HG03521 (cell line): ENCODE data around the gene SAPCD2.

Source experiments
- ATAC-seq: cut with Tn5 transposase; IDR thresholded peaks from one replicate; pipeline ENCODE4 v1.9.1; 2021; ENCODE audit warnings: mild to moderate bottlenecking, moderate library complexity; ENCODE audit not compliant: unreplicated experiment

Gene SAPCD2

DNA sequence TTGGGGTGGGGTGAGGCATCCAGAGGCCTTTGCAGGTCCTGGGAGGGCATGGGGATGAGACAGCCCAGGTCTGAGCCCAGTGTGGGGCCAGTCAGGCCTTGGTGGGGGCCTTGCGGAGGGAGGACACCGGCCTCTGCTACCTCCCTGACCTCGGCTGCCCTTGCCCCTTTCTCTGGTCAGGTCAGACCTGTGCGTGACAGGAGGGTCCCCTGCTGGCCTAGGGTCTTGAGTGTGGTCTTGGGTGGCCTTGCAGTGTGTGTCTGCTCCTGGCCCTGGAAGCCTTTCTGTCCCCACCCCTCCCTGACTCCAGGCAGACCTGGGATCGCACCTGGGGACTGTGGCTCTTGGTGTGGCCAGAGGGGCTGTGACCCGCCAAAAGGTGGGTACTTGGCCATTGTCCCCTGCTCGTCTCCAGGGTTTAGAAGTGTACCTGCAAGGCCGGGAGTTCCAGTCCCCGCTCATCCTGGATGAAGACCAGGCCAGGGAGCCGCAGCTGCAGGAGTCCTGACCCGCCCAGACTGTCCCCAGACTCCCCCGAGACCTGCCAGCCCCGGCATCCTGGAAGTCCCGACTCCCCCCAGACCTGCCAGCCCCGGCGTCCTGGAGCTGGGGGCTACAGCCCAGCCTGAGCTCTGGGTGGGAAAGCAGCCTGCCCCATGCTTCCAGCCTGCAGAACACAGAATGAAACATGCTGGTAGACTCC, 12.0 kb upstream of the SAPCD2 start:
- no peak for ATAC-seq

GRCh38 chr9:137080260-137081122, 10.1 kb upstream of the SAPCD2 start:
- ATAC-seq: no peak

- ATAC-seq: no peak
These were observed 9.0 kb upstream of the SAPCD2 start for GRCh38 chr9:137079401-137079787.

DNA sequence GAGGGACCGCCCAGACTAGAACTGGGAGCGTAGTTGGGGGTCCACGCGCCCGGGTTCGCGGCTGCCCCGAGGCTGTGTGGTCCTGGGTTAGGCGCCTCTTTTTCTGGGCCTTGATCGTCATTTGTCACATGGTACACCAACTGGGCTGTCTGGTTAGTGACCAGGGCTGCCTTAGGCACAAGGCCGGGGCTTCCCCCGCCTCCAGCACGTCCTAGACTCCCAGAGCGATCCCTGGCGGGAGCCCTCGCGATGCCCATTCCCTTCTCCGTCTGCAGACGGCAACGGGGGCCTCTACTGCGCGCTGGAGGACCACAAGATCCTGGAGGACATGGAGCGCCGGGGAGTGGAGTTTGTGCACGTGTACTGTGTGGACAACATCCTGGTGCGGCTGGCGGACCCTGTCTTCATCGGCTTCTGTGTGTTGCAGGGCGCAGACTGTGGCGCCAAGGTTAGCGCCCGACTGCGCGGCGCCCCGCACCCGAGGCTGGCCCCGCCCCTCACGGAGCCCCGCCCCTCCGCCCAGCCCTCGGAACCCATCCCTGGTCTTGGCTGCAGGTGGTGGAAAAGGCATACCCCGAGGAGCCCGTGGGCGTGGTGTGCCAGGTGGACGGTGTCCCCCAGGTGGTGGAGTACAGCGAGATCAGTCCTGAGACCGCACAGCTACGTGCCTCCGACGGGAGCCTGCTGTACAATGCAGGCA, 8.5 kb upstream of the SAPCD2 start:
- ATAC-seq: no peak

GRCh38 chr9:137077758-137078693, 7.7 kb upstream of the SAPCD2 start:
- ATAC-seq: peak; percentile 5

DNA sequence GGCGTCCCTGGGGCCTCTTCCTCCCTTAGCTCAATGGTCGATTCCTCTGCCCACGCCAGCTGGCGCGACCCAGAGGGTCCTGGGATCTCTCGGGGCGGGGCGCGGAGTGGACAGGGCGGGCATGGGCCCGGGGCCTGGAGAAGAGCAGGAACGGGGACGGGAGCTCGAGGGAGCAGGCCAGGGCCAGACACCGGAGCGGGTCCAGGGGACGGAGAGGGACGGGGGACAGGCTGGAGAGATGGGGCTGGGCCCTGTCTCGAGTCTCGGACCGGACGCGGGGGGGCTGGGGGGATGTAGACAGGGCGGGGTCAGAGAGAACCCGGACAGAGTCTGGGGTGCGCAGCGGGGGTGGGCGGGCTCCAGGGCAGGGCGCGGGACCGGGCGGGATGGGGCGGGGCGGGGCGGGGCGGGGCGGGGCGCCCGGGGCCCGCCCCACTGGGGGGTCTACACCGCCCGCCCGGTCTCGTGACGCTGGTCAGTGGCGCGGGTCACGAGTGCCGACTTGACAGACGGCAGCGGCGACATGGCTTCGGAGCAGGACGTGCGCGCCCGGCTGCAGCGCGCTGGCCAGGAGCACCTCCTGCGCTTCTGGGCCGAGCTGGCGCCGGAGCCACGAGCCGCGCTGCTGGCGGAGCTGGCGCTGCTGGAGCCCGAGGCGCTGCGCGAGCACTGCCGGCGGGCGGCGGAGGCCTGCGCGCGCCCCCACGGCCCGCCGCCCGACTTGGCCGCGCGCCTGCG, 6.8 kb upstream of the SAPCD2 start, which contains the start of gene UAP1L1:
TSS of gene UAP1L1 (plus strand) at position 508 of the 738 bp plus-strand sequence. CDS start at position 524, 16 bp downstream.
- peak; percentile 62 for ATAC-seq

GRCh38 chr9:137076636-137077009, 6.3 kb upstream of the SAPCD2 start:
- no peak for ATAC-seq

DNA sequence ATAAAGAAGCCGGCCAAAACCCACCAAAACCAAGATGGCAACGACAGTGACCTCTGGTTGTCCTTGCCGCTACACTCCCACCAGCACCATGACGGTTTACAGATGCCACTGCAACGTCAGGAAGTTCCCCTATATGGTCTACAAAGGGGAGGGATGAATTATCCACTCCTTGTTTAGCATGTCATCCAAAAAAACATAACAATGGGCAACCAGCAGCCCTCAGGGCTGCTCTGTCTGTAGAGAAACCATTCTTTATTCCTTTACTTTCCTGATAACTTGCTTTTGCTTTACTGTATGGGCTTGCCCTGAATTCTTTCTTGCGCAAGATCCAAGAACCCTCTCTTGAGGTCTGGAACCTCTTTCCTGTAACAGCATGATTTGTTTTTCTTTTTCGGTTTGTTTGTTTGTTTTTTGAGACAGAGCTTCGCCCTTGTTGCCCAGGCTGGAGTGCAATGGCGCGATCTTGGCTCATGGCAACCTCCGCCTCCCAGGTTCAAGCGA, 5.0 kb upstream of the SAPCD2 start:
- ATAC-seq: no peak

DNA sequence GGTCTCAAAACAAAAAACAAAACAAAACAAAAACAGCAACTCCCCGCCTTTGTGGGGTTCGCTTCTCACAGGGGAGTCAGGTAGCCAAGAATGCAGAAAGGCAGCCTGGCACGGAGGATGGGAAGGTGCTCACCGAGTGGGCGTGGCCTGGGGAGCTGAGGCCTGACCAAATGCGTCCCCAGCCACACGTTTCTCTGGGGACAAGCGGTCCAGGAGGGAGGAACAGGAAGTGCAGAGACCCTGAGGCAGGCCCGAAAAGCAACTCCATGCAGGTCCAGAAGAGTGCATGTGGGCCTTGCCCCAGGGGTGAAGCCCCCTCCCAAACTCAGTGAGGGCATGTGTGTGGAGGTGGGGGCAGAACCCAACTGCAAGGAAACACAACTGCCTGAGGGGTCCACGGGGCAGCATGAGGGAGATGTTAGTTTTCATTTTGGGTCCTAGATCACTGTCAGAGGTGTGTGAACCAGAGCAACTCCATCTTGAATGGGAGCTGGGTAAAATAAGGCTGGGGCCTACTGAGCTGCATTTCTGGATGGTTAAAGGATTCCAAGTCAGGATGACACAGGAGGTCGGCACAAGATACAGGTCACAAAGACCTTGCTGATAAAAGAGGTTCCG, 4.4 kb upstream of the SAPCD2 start:
- no peak for ATAC-seq

- ATAC-seq: no peak
These were observed 3.6 kb upstream of the SAPCD2 start for GRCh38 chr9:137073992-137074399.

DNA sequence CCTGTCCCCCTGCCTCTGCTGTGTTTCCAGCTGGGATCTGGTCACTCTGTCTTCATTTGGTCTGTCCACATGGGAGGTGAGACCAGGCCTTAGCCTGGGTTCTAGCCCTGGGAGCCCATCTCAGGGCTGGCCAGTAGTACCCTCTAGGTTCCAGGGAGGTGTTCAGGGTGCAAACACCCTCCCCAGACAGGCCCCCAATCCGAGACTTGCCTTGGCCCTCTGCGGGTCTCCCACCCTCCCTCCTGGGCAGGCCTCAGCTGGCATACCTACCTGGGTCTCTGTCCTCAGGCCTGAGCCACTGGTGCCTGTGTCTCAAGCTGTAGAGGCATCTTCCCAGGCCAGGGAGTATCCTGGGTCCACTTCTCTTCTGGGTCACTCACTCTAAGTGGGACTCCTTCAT, 925 bp upstream of the SAPCD2 start:
- no peak for ATAC-seq

GRCh38 chr9:137070906-137071275, 534 bp upstream of the SAPCD2 start:
- peak; percentile 8 for ATAC-seq

- ATAC-seq: peak; percentile 12
These were observed 757 bp downstream of the SAPCD2 start for GRCh38 chr9:137069508-137070091.

DNA sequence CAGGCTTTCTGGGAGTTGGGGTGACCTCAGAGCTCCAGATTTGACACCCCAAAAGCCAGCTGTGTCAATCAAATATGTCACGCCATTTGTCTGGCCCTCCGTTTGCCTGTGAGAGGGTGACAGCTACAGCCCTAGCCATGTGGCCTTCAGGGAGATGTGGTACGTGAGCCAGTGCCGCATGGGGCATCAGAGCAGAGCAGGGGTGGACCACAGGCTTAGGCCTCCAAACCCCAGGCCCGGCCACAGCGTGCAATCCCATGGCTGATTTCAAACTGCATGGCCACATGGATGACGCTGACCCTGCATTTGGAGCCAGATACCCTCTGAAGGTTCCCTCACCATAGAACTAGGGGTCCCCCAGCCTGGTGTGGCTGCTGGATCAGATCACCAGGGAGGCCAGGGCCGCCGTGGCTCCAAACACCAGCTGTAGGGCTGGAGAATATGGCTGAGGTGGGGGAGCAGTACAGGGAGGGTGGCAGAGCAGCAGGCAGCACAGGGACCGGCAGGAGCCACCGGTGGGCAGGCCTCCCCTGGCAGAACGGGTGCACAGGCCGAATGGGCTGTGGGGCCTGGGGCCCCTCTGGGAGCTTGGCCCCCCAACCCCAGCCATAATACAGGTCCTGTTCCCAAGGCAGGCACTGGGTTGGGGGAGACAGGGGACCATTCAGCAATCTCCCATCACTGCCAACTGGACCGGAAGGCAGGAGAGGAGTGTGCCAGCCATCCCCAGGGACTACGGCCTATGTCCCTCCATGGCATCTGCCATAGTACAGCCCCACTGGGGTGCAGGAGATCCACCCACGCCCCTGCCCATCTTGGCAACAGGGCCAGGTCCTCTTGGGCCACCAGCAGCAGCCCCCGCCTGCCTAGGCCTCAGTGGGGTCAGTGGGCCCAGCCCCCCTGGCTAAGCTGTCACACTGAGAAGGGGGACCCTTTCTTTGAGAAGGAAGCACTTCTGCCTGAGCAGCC, 1.5 kb downstream of the SAPCD2 start:
- no peak for ATAC-seq

GRCh38 chr9:137067860-137068538, 2.4 kb downstream of the SAPCD2 start:
- ATAC-seq: no peak

GRCh38 chr9:137066096-137066861, 4.1 kb downstream of the SAPCD2 start:
- no peak for ATAC-seq
